GM19238 (cell line): ENCODE measurements around the gene TRERF1.
"Not testable (repeated sequence)": the region's sequence is repeated elsewhere in the genome, so short reads cannot be mapped to it uniquely, and the experiment has no call there.

Experiments
- DNase-seq: peaks from one replicate; pipeline ENCODE4 v3.0.0; 2011; ENCODE audit warnings: low spot score; ENCODE audit not compliant: insufficient read length

TRERF1 gene

GRCh38 chr6:42226161-42226611, 225.5 kb downstream of the TRERF1 start:
- DNase-seq = no peak

GRCh38 chr6:42225419-42225818, 226.3 kb downstream of the TRERF1 start:
- no peak for DNase-seq

DNA sequence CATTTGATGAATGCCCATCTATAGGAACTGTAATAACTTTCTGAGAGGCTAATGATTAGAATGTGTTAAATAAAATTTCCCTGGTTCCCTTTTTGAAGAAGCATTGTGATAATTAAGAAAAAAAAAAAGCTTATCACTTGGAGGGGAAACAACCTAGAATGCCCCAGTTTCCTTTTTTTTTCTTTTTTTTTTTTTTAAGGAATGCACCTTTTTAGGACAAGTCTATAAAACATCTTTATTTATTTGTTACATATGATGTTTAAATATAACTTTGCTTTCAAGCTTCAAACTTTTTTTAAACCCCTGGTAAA, 226.7 kb downstream of the TRERF1 start:
- DNase-seq = no peak

GRCh38 chr6:42224222-42225028, 227.3 kb downstream of the TRERF1 start:
- peak; percentile 26 for DNase-seq

- DNase-seq = no peak
Observed at GRCh38 chr6:42222448-42222847, 229.3 kb downstream of the TRERF1 start.

DNA sequence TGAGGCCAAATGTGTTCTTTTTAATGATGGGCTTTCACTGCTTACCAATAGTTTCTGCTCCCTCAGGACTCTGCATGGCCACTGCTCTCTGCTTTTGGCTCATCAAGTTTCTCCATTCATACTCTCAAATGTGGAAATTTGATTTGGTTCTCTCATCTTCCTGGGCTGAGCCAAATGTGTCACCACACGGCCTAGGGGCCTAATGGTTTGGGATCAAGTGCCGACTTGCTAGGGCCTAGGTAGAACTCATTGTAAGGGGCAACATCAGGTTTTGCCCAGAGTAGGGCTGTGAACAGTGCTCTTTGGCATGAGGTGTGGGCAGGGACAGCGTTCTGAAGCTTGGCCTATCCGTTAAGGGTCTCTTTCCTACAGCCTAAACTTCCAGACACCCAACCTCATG, 230.2 kb downstream of the TRERF1 start:
- no peak for DNase-seq

DNA sequence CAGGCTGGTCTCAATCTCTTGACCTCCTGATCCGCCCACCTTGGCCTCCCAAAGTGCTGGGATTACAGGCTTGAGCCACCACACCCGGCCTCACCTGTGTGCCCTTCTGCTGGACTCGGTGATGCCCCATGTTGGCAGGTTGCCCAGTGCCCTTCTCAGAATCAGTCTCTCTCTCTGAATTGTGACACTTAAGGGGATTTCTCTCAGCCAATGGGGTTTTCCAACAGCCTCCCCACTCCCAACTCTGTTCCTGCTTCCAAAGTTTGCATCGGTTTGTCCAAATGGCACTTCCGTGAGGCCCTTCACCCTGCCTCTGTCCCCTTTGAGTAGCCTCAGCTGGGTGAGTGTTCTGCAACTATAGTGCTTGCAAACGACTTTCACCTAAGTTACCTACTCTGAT, 230.9 kb downstream of the TRERF1 start:
- no peak for DNase-seq

DNA sequence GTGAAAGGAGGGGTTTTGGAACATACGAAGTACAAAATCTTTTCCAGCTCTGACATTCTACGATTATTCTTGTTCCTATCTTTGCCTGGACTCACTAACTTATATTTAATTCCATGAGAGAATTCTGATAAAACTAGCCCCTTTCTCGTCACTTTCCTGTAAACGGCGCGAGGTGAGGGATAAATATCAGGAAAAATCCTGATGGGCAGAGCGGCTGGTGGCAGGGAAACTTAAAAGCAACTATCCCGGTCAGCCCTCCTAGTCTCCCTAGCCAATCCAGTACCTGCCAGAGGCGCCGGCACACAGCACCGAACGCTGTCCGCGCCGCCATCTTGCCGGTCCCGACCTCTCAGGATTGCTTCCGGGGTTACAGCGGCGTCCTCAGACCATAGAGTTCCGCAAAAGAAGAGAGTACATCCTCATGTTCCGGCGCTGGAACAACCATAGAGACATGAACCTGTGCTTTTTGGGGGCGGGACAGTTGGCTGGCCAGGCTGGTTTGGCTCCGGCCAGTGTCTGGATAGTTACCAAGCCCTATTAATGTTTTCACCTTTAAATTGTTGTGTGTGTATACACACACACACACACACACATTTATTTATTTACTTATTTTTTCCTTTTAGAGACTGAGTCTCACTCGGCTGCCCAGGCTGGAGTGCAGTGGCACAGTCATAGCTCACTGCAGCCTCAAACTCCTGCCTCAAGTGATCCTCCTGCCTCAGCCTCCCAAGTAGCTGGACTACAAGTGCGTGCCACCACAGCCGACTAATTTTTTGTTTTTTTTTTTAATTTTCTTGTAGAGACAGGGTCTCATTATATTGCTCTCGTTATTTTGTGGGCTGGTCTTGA, 234.0 kb downstream of the TRERF1 start, which contains the start of gene MRPS10:
Gene MRPS10, minus strand, starts transcription at position 343 of the 849 bp plus-strand sequence. Its CDS starts 12 bp downstream, at position 331.
- DNase-seq = peak; percentile 81

DNA sequence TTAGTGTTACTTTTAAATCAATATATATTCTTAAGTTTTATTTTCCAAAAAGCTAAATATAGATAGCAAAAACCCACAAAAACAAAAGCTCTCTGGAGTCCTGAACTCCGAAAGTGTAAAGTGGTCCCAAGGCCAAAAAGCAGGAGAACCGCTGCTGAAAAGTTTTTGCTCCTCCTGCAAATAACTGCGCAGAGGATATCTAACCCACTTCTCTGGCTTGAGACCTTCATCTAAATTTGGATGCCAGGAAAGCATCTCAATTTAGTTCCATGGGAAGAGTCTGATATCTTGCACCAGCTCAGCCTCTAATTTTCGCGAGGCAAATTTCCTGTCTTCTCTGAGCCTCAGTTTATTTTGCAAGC, 234.6 kb downstream of the TRERF1 start:
- no peak for DNase-seq

- DNase-seq = not testable (repeated sequence)
Observed at GRCh38 chr6:42216495-42216894, 235.2 kb downstream of the TRERF1 start.

DNA sequence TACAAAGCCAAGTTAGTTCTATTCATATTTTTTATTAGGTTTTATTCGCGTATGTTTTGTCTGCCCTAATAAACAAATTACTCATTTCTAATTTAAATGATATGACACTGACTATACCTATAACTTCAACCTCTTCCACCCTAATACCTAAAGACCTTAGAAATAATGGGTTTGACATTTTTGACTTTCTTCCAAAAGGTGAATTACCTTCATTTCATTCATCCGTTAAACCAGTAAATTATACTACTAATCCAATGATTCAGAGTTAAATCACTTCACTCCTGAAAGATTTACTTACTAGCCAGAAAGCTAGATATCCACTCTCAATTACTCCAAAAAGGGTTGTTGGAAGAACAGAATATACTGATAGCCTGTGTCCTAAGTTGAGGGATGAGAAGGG, 239.3 kb downstream of the TRERF1 start:
- no peak for DNase-seq

DNA sequence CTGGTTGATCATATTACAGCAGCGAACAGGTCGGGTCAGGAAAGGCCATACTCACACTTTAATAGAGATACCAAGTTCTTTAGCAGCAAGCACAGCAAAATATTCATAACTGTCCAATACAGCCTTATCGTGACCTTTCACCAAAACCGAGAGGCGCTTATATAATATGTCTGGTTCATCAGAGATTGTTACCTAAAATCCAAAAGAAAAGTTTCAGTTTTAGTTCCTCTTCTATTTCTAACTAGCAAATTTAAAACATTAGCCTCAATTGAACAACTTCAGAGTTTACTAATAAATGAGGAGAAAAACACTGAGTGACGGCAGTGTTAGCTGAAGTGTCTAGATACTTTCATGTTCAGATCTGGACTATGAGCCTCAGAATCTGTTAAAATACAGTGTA, 240.0 kb downstream of the TRERF1 start:
- no peak for DNase-seq

- no peak for DNase-seq
Observed at GRCh38 chr6:42210551-42210950, 241.2 kb downstream of the TRERF1 start.

DNA sequence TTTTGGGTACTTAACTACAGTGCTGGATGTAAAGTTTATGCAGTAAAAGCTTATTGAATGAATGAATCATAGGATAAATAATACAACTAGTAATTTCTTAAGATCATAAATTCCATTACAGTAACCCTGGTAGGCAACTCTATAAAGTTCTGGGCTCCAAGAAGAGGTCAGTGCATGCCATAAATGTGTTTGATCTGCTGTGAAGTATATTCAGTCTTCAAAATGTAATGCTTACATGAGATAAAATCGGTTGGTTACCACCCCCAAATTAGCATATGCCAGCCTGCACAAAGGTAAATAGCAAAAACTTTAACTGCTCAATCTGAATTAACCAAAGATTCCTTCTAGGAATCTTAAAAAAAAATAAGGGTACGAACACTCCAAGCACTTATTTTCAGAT, 244.2 kb downstream of the TRERF1 start:
- DNase-seq = not testable (repeated sequence)

DNA sequence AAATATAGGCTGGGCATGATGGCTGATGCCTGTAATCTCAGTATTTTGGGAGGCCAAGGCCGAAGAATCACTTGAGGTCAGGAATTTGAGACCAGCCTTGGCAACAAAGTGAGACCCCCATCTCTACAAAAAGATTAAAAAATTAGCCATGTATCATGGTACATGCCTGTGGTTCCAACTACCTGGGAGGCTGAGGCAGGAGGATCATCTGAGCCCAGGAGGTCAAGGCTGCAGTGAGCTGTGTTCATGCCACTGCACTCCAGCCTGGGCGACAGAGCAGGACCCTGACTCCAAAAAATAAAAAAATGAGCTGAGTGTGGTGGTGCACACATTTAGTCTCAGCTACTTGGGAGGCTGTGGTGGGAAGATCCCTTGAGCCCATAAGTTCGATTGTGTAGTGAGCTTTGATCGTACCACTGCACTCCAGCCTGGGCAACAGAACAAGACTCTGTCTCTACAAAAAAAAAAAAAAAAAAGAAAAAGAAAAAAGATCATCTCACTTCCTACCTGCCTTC, 246.9 kb downstream of the TRERF1 start:
- DNase-seq = no peak

DNA sequence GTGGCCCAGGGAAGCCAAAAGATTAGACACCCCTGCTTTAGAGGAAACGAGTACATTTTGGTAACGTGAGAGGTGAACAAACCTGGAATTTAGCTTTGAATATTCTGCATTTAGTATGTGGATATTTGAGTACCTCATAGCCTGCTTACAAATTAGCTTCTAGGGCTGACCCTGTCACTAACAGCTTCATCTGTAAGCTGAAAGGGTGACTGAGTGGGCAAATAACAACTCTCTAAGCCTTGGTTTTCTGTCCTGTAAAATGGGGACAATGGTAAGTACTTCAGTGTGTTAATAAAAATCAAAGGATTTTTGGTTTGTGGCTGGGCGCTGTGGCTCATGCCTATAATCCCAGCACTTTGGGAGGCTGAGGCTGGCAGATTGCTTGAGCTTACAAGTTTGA, 248.5 kb downstream of the TRERF1 start:
- no peak for DNase-seq

DNA sequence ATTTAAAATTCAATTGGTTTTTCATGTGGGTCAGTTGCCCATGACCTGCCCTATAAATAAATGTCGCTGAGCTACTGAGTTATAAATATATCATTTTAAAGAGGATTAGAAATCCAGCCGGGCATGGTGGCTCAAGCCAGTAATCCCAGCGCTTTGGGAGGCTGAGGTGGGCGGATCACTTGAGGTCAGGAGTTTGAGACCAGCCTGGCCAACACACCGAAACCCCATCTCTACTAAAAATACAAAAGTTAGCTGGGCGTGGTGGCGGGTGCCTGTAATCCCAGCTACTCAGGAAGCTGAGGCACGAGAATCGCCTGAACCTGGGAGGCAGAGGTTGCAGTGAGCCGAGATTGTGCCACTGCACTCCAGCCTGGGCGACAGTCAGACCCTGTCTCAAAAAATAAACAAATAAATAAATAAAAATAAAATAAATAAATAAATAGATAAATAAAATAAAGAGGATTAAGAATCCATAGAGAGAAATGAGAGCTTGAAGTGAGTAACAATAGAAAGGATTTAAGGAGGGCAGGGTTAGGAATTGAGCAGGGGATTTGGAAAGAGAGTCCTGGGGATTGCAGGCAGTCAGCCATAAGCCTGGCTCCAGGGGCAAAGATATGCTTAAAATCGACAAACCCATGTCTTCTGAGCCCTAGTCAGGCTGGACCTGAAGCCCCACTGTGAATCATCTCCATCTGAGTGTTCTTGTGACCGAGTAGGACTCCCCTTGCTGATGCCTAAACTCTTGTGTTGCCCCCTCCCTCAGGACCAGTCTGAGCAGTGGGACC, 249.4 kb downstream of the TRERF1 start:
- not testable (repeated sequence) for DNase-seq

DNA sequence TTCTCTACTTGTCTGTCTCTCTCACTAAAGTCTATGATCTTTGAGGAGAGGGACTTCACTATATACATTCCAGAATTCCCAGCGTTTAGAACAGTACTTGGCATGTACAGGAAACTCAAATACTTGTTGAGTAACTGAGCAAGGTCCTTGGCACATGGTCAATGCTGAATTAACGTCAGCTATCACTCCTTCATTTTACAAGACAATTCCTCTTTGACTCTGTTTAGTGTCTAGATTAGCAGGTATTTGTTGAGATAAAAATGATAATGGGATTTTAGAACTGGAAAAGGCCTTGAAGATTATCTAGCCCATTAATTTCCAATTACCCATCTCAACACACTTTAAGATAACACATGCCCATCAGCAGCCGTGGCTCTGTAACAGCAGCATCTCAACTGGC, 250.3 kb downstream of the TRERF1 start:
- no peak for DNase-seq

DNA sequence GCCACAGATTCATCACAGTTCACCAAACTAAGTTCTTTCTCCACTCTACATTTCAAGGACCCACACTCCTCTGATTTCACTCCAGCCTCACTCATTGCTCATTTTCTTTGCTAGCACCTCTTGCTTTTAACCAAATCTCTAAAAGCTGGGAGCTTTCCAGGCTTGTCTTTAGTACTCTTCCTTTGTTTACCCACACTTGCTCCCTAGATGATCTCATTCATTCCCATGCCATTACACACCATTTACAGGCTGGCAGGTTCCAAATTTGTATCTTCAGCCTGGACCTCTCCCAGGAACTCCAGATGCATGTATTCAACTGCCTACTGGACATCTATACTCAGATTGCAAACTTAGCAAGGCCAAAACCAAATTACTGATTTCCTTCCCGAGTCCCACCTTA, 251.7 kb downstream of the TRERF1 start:
- DNase-seq = no peak

DNA sequence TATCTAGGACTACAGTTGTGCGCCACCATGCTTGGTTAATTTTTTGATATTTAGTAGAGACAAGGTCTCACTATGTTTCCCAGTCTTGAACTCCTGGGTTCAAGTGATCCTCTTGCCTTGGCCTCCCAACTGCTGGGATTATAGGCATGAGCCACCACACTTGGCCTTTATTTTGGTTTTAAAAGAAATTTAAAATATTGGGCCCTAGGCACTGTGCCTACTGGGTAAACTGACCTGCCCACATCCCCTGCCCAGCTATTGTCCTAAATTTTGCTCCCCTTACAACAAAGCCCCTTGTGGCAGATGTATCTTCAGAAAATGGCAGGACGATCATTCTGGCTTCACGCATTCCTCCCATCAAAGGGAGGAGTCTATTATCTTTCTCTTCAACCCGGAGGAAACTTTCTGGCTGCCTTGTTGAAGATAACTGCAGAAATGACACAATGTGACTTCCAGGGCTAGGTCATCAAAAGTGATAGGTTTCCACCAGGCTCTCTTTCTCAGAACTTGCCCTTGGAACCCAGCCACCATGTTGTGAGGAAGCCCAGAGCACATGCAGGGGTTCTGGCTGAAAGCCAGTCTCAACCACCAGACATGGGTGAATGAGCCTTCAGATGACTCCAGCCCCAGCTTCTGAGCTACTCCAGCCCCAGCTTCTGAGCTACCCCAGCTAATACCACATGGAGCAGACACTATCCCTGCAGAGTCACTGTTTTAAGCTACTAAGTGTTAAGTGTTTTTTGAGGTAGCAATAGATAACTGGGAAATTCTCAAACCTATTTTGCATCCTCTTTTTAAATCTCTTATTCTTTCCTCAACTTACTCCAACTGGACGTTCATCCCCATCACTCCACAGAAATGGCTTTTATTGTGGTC, 252.4 kb downstream of the TRERF1 start:
- no peak for DNase-seq
